HG03159 (cell line): Measurements from ENCODE around the gene CA5A.
"Not testable (repeated sequence)": the region's sequence is repeated elsewhere in the genome, so short reads cannot be mapped to it uniquely, and the experiment has no call there.

Source experiments
- ATAC-seq: cut with Tn5 transposase; IDR thresholded peaks from one replicate; pipeline ENCODE4 v1.9.1; 2021; ENCODE audit warnings: mild to moderate bottlenecking, moderate library complexity; ENCODE audit not compliant: unreplicated experiment

Gene CA5A

DNA sequence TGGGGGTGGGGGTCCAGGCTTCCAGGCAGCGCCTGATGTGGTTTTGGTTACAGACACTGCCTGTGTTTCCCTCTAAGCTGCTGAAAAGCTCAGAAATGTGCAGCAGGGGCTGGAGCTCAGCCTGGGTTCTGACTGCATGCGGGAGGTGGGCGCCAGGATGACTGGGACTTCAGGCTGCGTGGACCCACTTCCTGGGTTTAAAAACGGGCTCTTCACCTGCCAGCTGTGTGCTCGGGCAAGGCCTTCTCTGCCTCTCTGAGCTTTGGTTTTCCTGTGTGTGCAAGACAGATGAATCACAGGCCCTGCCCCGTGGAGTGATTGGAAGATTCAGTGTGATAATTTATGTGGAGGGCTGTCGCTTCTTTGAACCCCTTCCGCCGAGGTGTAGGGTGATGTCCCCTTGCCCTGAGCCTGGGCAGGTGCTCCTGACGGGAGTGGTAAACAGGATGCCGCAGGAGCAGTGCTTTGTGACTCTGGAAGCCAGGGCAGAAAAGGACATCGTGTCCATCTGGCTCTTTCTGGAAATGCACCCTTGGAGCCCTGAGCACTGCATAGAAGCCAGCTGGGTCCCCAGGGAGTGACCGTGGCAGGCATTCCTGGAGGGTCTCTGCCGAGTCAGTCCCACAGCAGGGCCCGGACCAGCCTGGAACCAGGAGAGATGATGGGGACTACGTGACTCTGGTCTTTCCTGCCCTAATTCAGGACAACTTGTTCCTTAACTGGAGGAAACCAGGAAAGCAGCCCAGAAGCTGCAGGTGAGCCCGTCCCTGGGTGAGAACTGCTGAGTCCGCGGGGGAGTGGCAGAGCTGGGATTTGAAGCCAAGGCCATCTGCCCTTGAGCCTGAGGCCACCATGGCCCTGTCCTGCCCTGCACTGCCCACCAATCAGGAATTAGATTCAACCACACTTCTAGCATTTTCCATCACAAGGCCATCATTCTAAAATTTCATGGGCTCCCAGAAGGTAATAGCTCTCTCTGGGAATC is 38.5 kb downstream of the CA5A start:
- no peak for ATAC-seq

GRCh38 chr16:87896924-87897520 is 39.3 kb downstream of the CA5A start:
- not testable (repeated sequence) for ATAC-seq

- peak; percentile 23 for ATAC-seq
These were observed 40.0 kb downstream of the CA5A start for GRCh38 chr16:87896176-87896890.

- ATAC-seq = peak; percentile 54
These were observed 40.6 kb downstream of the CA5A start for GRCh38 chr16:87895641-87896141.

GRCh38 chr16:87894005-87894404 is 42.3 kb downstream of the CA5A start:
- not testable (repeated sequence) for ATAC-seq

DNA sequence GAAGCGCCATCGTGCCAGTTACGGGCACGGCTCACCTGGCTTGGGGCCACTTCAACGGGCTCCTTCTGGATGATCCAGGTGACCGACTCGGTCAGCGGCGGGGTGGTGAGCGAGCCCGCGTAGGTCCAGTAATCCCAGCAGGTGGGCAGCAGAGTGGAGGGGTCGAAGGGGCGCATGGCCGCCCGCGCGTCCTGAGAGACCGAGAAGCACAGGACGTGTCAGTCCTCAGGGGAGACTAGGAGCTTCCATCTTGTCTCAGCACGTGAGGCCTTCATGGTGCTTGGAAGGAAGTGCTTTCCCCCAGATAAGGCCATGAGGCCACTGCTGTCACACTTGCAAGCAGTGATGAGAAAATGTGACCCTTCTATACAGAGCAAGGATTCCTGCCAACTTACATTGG is 44.6 kb downstream of the CA5A start:
- no peak for ATAC-seq

DNA sequence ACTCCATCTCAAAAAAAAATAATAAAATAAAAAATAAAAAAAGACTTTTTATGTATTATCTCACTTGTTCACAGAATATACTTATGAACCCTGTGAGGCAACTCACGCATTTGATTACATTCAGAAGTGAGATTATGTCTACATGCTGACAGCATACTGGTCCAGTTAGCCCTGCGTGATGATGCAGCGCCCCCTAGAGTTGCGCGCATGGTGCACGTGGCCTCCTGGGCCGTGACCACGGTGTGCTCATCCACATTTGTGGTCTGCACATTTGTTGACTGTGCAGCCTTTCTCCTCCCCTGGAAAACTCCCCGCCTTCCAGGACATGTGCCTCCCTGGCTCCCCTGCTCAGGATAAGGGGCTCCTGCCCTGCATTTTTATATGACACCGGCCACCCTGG is 46.6 kb downstream of the CA5A start:
- not testable (repeated sequence) for ATAC-seq

GRCh38 chr16:87888346-87888745 is 48.0 kb downstream of the CA5A start:
- not testable (repeated sequence) for ATAC-seq

GRCh38 chr16:87887931-87888330 is 48.4 kb downstream of the CA5A start:
- ATAC-seq = not testable (repeated sequence)

- not testable (repeated sequence) for ATAC-seq
These were observed 50.9 kb downstream of the CA5A start for GRCh38 chr16:87885371-87885967.

GRCh38 chr16:87882436-87883019 is 53.8 kb downstream of the CA5A start:
- no peak for ATAC-seq

- ATAC-seq = no peak
These were observed 54.8 kb downstream of the CA5A start for GRCh38 chr16:87881324-87882200.

DNA sequence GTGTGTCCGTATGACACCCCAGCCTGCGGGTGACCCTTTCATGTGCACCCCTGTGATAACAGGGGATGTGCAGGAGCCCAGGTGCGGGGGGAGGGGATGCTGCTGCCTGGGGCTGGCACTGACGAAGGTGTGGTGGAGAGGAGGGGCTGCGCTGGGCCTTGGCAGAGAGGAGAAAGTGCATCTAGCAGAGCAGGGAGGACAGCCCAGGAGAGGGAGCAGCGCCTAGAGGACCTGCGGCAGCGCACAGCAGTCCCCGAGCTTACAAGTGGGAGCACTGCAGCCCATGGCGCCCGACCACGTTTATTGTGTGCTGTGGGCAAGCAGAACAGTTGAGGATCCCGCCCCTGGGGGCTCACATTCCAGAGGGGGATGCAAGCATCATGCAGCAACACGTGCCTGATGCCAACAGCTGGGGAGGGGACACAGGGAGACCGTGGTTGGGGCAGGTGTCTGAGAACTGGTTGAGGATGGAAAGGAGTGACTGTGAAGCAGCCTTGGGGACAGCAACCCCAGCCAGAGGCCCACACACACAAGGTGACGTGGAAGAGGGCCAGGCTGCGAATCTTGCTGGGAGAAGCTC is 56.1 kb downstream of the CA5A start:
- no peak for ATAC-seq

DNA sequence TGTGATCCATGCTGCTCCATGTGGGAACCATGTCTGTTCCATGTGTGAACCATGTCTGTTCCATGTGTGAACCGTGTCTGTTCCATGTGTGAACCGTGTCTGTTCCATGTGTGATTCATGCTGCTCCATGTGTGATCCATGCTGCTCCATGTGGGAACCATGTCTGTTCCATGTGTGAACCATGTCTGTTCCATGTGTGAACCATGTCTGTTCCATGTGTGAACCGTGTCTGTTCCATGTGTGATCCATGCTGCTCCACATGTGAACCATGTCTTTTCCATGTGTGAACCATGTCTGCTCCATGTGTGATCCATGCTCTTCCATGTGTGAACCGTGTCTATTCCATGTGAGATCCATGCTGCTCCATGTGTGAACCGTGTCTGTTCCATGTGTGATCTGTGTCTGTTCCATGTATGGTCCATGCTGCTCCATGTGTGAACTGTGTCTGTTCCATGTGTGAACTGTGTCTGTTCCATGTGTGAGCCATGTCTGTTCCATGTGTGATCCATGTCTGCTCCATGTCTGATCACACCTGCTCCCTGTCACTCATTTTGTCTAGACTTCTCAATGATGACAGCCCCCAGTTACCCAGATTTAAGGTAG is 56.8 kb downstream of the CA5A start:
- not testable (repeated sequence) for ATAC-seq

- ATAC-seq = no peak
These were observed 57.6 kb downstream of the CA5A start for GRCh38 chr16:87878704-87879103.

DNA sequence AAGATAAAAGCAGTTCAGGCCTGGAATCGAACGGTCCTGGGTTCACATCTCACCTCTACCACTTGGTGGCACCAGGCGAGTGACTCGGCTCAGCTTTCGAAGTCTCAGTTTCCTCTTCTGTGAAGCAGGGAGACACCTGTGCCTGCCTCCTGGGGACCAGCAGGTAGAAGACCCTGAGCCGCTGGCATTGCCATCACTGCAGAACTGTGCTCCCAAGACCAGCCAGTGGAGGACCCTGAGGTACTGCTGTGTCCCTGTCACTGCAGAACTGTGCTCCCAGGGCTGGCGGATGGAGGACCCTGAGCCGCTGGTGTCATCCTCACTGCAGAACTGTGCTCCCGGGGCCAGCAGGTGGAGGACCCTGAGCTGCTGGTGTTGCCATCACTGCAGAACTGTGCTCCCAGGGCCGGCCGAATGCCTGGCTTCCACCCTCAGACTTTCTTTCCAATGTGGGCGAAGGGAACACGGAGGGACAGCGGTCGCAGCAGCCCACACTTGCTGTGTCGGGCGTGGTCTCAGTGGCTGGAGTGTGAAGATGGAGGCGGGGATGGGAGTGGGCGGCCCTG is 58.3 kb downstream of the CA5A start:
- ATAC-seq = no peak

DNA sequence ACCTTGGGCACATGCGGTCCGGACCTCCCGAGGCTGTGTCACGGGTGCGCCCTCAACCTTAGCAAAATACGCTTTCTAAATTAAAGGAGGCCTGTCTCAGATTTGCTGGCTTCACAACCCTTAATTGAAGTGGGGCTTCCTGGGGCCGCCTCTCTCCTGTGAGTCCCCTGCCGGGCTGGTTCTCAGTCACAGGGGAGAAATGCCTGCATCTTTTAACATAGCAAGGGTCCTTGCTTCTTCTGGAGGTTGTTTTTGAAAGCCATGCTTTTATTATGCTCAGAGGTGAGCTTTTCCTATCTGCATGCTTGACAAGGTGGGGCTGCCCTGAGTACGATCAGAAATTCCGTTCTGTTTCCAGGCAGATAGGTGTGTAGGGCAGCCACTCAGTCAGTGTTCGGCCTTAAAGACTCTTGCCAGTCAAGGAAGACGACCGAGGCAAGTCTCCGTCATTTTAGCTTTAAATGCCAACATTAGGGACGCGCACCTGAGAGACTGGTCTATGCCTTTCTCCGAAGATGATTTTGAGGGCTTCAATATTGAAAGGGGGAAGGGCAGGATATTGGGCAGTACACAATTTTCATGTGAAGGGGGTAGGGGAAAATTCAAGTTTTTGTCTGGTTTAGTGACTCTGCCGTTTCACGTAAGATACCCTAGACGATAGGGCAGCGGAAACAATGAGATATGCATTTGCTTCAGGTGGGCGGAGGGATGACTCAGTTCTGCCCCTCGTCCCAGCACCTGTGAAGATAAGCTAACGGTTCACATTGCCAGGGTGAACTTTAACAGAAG is 61.5 kb downstream of the CA5A start:
- ATAC-seq = no peak
